Muscle of arm (tissue), 14 donors: ENCODE results near the gene IGFL3. TPM values are rescaled to one million over a fixed set of nuclear protein-coding genes. Genes with fewer than 3 reads are reported as not detected.
"Not testable (repeated sequence)": the region's sequence is repeated elsewhere in the genome, so short reads cannot be mapped to it uniquely, and the experiment has no call there.

Experiments
- DNase-seq: peaks from one replicate; pipeline ENCODE4 v3.0.0-alpha.2; 2013
- long read RNA-seq, 11 donors: transcript quantifications; one replicate each; lab custom pipeline, GENCODE V29; 2026
- polyA plus RNA-seq, 12 donors: library from polyadenylated mRNA; unstranded; fragments of 120-200 nt; gene quantifications; one replicate each; pipeline ENCODE4 v1.2.1, GENCODE V29; 2013; ENCODE audit not compliant: insufficient read length in 12 of 12

The IGFL3 gene
- polyA plus RNA-seq: not detected
- long read RNA-seq, donor 1: 0 reads
- long read RNA-seq, donor 2: 0 reads
- long read RNA-seq, donor 3: 0 reads
- long read RNA-seq, donor 4: 0 reads
- long read RNA-seq, donor 5: 0 reads
- long read RNA-seq, donor 6: 0 reads
- long read RNA-seq, donor 7: 0 reads
- long read RNA-seq, donor 8: 0 reads
- long read RNA-seq, donor 9: 0 reads
- long read RNA-seq, donor 10: 0 reads
- long read RNA-seq, donor 11: 0 reads

DNA sequence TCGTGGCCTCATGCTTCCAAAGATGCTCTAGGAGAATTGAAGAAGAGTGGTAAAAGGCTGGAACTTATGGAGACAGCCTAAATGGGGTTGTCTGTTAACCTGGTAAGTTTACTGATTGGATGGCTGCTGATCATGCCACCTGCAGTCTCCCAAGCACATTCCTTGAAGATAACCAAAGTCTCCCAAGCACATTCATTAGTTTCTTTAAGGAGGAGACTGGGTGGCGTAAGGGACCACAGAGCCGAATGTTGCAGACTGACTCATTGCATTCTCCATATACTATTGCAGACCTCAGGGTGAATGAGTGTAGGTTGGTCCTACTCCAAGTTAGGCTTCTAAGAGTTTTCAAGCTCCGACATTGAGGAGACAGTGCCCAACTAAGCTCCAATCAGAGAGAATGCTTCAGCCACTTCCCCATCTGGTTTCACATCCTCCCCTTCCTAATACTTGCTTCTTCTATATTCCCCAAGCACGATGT is at the start of gene IGFL3:
Gene IGFL3 (minus strand): TSS at position 51 of the 478 bp plus-strand sequence. CDS start 39 bp downstream, at position 12.
- no peak for DNase-seq

DNA sequence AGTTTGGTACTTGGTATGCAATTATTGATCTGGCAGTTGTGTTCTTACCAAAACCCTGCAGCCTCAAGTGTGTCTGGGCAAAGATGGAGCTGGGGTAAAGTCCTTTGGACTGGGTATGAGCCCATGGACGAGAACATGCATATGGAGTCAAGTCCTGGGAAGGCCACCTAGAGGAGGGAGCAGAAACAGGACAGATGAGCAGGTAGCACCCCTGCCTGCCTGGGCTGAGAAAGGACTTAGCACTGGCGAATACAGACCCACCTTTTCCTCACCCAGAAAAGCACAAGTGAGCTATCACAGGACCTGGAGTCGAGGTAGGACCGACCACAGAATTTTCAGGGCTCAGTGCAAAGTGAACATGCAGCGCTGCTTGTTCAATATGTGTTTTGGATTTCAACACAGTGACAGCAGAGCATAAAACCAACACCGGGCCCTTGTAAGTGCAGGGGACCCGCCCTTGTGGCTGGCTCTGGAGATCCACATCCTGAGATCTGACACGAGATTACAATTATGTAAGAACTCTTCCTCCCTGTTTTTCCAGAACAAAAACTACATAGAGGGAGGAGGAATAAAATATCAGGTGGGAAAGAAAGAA is 49.5 kb upstream of the IGFL3 start:
- DNase-seq: no peak

DNA sequence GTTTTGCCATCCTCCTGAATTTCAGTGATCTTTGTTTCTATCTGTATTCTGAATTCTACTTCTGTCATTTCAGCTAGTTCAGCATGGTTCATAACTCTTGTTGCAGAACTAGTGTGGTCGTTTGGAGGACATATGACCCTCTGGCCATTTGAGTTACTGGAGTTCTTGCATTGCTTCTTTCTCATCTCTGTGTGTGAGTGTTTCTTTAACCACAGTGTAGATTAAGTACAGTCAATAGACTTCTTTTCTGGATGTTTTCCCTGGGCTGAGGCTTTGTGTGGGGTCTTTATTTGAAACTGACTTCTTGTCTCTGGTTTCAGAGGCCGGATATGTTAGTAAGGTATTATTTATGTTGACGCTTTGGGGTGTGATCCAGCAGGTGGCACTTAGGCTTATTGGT is 38.2 kb upstream of the IGFL3 start:
- no peak for DNase-seq

DNA sequence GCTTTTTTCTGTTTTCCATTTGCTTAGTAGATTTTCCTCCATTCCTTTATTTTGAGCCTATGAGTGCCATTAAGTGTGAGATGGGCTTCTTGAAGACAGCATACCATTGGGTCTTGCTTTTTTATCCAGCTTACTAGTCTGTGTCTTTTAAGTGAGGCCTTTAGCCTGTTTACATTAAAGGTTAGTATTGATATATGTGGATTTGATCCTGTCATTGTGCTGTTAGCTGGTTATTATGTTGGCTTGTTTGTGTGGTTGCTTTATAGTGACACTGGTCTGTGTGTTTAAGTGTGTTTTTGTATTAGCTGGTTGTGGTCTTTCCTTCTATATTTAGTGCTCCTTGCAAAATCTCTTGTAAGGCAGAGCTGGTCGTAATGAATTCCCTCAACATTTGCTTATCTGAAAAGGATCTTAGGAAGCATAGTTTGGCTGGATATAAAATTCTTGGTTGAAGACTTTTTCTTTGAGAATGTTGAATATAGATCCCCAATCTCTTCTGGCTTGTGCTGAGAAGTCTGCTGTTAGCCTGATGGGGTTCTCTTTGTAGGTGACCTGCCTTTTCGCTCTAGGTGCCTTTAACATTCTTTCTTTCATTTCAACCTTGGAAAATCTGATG is 37.3 kb upstream of the IGFL3 start:
- DNase-seq: not testable (repeated sequence)

DNA sequence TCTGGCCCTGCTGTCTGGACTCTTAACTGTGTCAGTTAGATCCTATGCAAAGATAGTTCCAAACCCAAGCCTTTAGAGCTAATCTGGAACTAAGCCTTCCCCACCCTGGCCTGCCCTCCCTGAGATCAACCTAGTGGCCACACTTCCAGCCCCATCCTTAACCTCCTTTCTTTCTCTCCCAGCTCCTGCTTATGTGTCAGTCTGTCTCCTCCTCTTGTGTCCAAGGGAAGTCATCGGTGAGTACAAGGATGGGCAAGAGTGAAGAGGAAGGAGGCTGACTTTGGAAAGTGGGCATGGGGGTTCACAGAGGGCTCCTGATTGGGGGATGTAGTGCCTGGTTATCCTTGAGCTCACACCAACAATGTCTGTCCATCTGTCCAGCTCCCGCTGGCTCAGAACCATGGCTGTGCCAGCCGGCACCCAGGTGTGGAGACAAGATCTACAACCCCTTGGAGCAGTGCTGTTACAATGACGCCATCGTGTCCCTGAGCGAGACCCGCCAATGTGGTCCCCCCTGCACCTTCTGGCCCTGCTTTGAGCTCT is 35.8 kb upstream of the IGFL3 start:
- DNase-seq: no peak

DNA sequence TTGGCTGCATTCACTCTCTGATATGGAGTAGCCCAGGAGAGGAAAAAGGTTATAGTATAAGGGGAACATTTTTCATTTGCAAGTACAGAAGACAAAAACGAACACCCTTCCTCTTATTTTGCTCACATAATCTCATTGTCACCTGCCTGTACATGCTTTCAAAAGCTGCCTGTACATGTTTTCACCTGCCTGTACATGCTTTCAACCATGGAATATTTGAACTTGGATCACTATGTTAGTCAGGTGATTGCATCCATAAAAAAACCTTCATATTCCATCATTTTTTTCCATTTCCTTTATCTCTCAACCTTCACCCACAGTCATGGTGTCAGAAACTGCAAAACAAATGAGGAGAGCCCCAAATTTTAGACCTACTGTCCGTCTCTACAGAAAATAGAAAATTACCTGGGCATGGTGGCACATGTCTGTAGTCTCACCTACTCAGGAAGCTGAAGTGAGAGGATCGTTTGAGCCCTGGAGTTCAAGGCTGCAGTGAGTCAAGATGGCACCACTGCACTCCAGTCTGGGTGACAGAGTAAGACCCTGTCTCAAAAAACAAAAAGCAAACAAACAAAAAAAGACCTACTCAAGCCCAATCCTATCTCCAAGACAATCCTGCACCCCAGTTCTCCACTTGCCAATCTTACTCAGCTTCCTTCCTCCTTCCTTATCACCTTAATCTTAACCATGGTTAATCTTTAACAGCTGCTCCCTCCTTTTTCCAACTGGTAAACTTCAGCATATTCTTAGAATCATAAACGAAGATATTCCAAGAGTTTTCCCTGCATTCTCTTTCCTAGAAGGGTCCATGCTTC is 35.1 kb upstream of the IGFL3 start:
- no peak for DNase-seq

DNA sequence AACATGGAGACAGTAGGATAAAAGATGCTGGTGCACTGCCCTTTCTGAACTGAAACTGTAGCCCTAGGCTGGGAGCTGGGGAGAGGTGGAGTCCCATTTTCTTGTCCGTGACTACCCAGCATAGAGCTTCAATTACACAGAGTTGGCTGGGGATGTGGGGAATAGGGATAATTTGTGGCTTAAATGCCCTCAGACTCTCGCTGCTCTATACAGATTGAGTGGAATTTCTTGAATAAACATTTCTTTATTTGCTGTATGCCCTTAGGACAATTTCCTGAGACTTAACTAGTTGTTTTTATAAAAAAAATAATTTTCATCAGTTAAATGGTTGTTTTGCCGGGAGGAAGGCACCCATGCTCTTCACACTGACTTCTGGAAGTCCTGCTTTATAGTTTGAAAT is 30.7 kb upstream of the IGFL3 start:
- no peak for DNase-seq

DNA sequence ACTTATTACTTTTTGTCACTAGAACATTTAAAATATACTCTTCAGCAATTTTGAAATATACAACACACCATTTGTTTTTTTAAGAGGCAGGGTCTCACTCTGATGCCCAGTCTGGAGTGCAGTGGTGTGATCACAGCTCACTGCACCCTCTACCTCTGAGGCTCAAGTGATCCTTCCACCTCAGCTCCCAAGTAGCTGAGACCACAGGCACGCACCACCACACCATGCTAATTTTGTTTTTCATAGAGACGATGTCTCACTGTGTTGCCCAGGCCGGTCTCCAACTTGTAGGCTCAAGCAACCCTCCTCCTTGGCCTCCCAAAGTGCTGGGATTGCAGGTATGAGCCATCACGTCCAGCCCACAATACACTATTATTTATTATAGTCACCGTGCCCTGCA is 26.1 kb upstream of the IGFL3 start:
- no peak for DNase-seq

DNA sequence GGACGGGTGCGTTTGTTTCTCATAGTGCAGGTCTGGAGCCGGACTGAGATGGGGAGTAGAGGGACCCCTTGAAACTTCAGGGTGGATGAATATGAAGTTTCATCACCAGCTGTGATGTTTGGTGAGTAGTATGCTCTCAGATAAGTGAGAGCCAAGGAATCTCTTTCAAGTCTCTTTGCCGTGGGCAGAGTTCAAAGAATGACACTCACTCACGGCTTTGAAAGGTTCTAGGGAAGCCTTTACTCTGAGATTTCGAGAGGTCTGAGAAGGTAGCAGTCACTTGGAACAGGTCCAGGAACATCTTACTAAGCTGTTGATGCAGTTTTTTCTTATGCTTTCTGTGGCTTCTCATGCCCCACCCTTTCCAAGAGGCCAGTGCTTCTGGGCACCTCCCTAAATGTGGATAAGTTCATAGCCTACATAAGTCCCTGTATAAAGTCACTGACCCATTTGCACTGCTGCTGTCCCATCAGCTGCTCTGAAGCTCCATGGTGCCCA is 23.4 kb upstream of the IGFL3 start, which contains the start of gene IGFL2:
Gene IGFL2 (plus strand): TSS at position 448 of the 498 bp plus-strand sequence. CDS start 41 bp downstream, at position 489.
- no peak for DNase-seq

DNA sequence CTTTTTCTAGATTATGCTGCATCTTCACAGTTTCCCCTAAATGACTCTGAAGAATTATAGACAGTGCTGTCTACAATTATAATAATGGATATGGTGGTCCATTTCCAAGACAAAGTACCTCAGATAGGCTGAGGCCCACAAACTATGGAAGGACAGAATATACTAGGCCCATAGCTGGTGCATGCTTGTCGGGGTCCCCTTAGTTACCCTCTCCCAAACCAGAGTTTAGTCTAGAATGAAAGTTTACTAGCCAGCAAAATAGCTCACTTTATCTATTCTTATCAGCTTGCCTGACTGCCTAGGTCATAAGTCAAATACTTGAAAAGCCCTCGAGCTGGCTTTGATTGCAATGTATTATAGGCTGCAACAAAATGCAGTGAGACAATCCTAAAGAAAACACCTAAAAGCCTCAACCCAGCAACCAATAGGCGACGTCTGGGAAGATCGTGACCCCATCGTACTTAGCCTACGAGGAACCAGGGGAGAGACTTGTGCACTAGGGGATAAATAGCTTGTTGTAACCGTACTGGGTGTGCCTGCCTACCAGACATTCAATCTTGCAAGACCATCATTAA is 22.8 kb upstream of the IGFL3 start:
- DNase-seq: no peak

DNA sequence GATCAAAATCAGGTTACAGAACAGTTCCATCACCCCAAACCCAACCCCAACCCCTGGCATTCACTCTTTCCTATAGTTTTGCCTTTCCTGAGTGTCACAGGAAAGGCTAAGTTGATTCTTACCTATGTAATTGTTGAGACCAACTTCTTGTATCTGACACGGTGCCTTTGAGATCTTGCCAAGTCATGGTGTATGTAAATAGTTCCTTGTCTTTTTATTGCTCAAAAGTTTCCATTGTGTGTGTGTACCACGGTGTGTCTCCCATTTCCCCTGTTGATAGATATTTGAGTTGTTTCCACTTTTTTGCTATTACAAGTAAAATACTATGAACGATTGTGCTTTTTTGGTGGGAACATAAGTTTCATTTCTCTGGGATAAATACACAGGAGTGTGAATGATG is 20.3 kb upstream of the IGFL3 start:
- DNase-seq: no peak

DNA sequence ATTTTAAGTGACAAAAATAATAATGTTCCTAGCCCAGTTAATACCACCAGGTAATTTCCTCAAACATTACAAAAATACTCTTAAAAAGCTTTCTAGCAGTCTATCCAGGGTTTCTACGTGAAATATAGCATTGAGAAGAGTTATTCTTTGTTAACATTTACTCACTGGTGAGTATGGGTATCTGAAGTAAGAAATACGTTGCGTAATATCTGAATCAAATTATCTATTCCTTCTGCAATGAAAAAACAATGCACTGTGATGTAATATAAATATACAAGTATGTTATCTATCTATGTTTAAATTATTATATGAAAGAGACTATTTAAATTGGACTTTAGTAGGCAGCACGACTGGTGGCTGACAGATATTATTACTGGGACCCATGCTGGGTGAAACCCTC is 17.8 kb upstream of the IGFL3 start:
- no peak for DNase-seq

DNA sequence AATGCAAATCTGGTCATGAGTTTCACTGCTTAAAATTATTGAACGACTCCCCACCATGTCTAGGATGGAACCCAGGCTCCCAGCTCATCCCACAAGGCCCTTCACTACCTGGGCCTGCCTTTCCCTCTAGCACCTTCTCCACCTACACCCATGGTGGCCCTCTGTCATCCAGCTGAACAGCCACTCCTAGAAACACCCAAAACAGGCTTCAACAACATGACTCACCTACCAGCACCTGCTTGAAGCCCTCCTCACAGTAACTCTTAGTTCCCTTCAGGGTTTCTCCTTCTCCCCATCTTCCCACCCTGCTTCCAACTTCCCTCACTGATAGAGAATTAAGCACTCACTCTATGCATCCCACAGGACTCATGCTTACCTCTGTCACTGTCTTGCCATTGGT is 16.9 kb upstream of the IGFL3 start:
- DNase-seq: no peak

DNA sequence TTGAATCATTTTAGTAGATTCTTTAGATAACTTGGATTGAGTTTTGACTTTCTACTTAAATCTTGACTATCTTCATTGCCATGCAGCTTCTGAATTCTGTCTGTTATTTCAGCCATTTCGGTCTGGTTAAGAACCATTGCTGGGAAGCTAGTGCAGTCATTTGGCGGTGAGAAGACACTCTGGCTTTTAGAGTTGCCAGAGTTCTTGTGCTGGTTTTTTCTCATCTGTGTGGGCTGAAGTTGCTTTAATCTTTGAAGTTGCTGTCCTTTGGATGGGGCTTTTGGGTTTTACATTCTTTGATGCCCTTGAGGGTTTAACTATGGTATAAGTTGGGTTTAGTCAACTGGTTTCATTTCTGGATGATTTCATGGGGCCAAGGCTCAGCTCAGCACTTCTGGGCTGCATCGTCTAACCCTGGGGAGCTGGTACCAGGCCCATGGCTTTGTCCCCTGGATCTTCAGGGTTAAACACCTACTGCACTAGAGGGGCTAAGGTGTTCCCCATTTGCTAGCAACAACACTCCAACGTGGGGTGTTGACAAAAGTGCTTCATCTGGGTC is 13.5 kb upstream of the IGFL3 start:
- DNase-seq: no peak

DNA sequence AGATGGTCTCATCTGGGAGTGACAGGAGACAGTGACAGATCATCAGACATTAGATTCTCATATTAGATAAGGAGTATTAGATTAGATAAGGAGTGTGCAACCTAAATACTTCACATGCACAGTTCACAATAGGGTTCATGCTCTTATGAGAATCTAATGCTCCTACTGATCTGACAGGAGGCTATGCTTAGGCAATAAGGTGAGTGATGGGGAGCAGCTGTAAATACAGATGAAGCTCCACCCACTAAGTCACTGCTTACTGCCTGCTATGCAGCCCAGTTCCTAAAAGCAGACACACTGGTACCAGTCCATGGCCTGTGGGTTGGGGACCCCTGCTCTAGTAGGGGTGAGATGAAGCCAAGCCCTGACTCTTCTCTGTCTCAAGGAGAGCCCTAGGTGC is 10.0 kb upstream of the IGFL3 start:
- DNase-seq: no peak

DNA sequence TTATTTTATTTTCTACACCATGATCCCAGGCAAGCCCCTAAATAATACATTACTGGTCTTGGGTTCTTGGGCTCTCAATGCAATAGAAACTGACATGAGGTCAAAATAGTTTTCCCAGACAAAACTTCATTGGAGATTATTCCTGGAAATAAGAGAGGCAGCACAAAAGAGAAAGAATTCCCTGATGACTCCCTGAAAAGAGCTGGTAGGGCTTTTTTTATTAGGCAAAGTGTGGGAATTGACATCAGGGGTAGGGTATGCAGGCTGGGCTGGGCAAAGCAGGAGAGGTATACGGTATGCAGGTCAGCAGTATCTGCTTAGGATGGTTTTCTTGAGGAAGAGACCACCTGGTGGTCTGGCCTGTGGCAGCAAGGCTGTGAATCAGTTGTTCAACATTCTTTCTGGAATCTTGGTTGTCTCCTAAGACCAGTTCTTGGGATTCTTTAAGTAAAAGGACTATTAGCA is 9.3 kb upstream of the IGFL3 start:
- DNase-seq: no peak

DNA sequence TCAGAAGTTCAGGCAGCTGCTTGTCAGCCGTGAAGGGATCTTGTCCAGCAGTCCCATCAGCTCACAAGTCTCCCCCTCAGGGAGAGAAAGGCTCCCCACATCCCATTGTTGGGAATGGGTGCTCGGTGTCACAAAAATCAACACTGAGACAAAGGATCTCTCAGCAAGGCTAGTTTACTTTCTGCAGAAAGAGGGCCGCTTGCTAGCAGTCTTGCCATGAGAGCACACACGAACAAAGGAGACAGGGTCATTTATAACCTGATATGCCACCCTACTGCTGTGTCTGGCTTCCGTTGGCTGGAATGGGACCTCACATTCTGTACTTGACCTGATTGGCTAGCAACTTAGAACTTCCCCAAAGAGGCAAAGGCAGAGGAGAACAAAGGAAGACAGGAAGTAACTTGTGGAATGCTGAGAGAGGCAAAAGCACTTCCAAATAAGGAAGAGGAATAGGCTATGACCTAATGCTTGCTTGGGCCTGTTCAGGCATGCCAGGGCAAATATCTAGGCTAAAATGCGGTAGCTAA is 8.7 kb upstream of the IGFL3 start:
- peak; percentile 16 for DNase-seq

DNA sequence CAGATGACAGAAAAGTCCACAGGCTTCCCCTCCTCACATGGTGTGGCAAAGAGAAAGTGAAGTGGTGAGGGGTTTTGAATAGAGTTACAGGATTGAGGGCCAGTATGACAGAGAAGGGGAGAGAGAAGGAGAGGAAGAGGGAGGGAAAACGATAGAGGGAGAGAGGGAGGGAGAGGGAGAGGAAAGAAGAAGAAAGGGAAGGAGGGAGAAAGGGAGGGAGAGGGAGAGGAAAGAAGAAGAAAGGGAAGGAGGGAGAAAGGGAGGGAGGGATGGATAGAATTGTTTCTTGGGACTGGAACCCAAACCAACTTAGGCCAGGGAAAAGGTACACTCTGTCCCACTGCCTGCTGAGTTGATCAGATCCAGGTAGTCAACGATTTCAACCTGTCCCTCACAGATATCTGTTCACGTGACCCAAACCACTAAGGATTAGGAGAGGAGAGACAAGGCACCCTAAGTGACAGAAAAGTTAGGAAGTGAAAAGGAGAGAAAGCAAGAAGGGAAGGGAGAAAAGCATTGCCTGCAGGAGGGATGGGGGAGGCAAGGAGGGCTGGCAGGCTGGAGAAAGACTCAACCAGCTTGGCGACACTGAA is 8.1 kb upstream of the IGFL3 start:
- no peak for DNase-seq

DNA sequence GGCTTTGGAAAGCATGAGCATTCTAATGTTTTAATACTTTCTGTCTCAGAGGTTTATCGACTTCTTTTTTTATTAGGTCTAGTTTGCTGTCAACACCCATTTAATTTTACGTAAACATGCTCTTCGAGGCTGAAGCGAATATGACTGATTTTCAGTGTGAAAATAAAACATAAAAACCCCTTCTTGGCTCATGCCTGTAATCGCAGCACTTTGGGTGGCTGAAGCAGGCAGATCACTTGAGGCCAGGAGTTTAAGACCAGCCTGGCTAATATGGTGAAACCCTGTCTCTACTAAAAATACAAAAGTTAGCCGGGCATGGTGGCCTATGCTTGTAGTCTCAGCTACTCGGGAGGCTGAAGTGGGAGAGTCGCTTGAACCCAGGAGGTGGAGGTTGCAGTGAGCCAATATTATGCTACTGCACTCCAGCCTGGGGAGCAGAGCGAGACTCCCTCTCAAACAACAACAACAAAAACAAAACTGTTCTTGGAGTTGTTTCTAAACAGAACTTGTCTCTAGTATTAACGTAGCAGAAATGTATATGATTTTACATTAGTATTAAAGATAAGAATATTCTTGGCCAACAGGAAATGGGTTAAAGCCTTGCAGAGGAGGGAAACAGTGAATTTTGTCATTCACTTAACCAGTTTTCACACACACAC is 7.1 kb upstream of the IGFL3 start:
- DNase-seq: no peak

DNA sequence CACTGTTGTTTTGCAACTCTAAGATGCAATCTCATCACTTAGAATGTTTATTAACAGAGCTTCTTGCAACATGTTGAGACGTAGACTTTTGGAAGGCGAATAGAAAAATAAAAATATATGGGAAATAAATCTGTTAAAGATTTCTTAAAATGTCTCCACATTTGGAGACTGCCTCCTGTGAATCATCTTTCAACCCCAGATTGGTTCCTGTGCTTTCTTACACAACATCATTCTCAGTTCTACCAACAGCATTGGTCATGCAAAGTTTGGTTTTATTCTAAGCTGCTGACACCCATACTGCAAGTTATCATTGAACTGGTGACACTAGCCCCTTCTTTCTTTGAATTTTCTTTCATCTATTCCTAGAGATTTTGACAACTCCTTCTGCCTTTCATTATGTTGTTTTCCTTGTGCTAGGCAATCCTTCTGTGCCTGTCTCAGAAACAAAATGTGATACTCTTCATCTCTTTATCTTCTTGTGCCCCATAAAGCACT is 1.6 kb upstream of the IGFL3 start:
- no peak for DNase-seq
